ENCODE measurements around the gene GPR171. TPM values are rescaled to one million over a fixed set of nuclear protein-coding genes. Genes with fewer than 3 reads are reported as not detected.

GPR171 gene
- total and polyA plus RNA-seq, 2 donors, result 20.6 to 42.6 TPM

DNA sequence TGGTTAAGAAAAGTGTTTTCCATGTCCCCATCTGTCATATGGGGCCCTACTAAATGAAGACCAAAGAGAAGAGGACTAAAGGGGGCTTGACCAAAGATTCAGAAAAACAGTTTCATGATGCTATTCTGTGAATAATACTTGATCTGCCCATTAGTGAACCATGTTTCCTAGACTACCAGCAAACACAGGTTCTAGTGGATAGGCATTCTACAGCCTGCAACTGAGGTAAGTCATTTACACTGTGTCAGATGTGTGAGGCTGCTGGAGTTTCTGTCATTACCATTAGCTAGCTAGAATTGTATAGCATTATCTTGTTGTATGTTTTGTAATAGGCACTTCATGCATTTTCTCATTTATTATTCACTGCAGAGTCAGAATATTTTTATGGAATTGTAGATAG, 6.6 kb downstream of the GPR171 start:
- H3K4me1 ChIP-seq (ENCODE audit: control insufficient read depth in 2 of 2, insufficient read depth in 2 of 2, low read length in 2 of 2), result peaks cover 7 to 9% of the 10 kb centered on the region in 2 donors

DNA sequence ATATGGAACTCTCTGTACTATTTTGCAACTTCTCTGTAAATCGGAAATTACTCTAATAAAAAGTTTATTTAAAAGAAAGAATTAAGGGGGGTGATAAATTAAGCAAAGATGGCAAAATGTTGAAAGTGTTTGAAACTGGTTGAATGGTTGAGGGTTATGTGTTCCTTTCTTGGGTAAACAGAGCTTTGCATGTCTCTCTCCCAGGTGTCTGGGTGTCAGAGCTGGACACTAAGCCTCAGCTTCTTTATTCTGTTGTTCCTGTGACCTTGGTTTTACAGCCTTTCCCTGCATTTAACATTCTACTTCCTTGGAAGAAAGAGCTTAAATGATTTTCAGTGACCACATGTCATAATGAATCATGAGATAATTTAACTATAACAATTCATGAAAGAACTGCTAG, 7.2 kb downstream of the GPR171 start:
- Histone ChIP-seq H3K4me3 (ENCODE audit: low read length in 2 of 2) (no peak overlapping the region), H3K27me3 (ENCODE audit: control insufficient read depth in 2 of 2, insufficient read depth in 1 of 2, low read length in 1 of 2) (no peaks in the 10 kb centered on the region), H3K36me3 (ENCODE audit: control insufficient read depth in 2 of 2, insufficient read depth in 2 of 2, low read length in 1 of 2) (no peaks in the 10 kb centered on the region), H3K27ac (ENCODE audit: low read depth in 1 of 2, low read length in 1 of 2) (no peak overlapping the region), H3K9me3 (ENCODE audit: control insufficient read depth in 2 of 2, insufficient read depth in 1 of 2, low read length in 1 of 2) (no peaks in the 10 kb centered on the region), H3K4me1 (ENCODE audit: control insufficient read depth in 2 of 2, insufficient read depth in 2 of 2, low read length in 2 of 2) (peaks cover 7 to 9% of the 10 kb centered on the region in 2 donors)
- DNase-seq (ENCODE audit: low read depth in 6 of 9, low spot score in 9 of 9), result no peak
- WGBS, result 95% methylated on average over 1 of the region's 1 CpG

More for the DNA sequence above, 6.6 kb downstream of the GPR171 start:
- Histone ChIP-seq H3K27me3 (ENCODE audit: control insufficient read depth in 2 of 2, insufficient read depth in 1 of 2, low read length in 1 of 2) (no peaks in the 10 kb centered on the region), H3K9me3 (ENCODE audit: control insufficient read depth in 2 of 2, insufficient read depth in 1 of 2, low read length in 1 of 2) (no peaks in the 10 kb centered on the region), H3K4me3 (ENCODE audit: low read length in 2 of 2) (no peak overlapping the region), H3K36me3 (ENCODE audit: control insufficient read depth in 2 of 2, insufficient read depth in 2 of 2, low read length in 1 of 2) (no peaks in the 10 kb centered on the region), H3K27ac (ENCODE audit: low read depth in 1 of 2, low read length in 1 of 2) (no peak overlapping the region)
- DNase-seq (ENCODE audit: low read depth in 6 of 9, low spot score in 9 of 9), result no peak

DNA sequence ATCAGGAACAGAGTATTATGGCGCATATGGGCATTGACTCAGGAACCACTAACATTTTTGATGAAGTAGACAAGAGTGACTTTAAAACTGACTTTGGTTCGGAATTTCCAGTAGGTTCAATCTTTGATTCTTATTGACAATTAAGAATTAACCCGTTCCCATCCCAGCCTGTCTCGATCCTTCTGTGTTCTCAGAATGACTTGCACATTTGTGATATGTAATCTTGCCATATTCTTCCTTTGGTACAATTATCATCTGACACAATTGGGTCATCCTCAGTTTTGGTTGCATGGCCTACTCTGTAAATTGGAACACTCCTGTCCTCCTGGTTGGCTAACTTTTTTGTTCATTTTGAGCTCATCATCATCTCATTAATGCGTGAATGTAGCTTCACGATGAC, 10.5 kb downstream of the GPR171 start:
- Histone ChIP-seq H3K27ac (ENCODE audit: low read depth in 1 of 2, low read length in 1 of 2) (no peak overlapping the region), H3K27me3 (ENCODE audit: control insufficient read depth in 2 of 2, insufficient read depth in 1 of 2, low read length in 1 of 2) (no peaks in the 10 kb centered on the region), H3K4me1 (ENCODE audit: control insufficient read depth in 2 of 2, insufficient read depth in 2 of 2, low read length in 2 of 2) (no peaks in the 10 kb centered on the region), H3K36me3 (ENCODE audit: control insufficient read depth in 2 of 2, insufficient read depth in 2 of 2, low read length in 1 of 2) (no peaks in the 10 kb centered on the region), H3K4me3 (ENCODE audit: low read length in 2 of 2) (no peak overlapping the region), H3K9me3 (ENCODE audit: control insufficient read depth in 2 of 2, insufficient read depth in 1 of 2, low read length in 1 of 2) (no peaks in the 10 kb centered on the region)
- no peak for DNase-seq (ENCODE audit: low read depth in 6 of 9, low spot score in 9 of 9)
- WGBS, result 99% methylated on average over 6 of the region's 6 CpGs

DNA sequence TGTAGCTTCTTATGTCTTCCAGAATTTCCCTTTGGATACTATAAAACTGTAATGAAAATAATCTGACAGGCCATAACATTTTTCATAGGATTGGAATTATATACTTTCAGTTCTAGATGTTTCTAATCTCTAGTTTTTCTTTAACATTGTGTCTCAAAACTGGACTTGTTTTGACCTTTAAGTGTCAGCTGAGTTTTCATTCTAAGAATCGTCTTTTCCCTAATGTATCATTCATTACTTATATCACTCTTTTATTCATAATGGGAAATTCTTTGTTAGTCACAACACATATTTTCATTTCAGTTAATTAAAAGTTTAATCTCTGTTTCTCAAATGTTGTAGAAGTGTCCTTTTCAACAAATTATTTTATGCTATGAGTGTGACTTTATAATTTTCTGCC, 11.9 kb downstream of the GPR171 start:
- Histone ChIP-seq H3K4me3 (ENCODE audit: low read length in 2 of 2) (no peak overlapping the region), H3K36me3 (ENCODE audit: control insufficient read depth in 2 of 2, insufficient read depth in 2 of 2, low read length in 1 of 2) (no peaks in the 10 kb centered on the region), H3K27ac (ENCODE audit: low read depth in 1 of 2, low read length in 1 of 2) (no peak overlapping the region), H3K9me3 (ENCODE audit: control insufficient read depth in 2 of 2, insufficient read depth in 1 of 2, low read length in 1 of 2) (no peaks in the 10 kb centered on the region), H3K4me1 (ENCODE audit: control insufficient read depth in 2 of 2, insufficient read depth in 2 of 2, low read length in 2 of 2) (no peaks in the 10 kb centered on the region), H3K27me3 (ENCODE audit: control insufficient read depth in 2 of 2, insufficient read depth in 1 of 2, low read length in 1 of 2) (no peaks in the 10 kb centered on the region)
- WGBS, result 96% methylated on average over 1 of the region's 1 CpG
- DNase-seq (ENCODE audit: low read depth in 6 of 9, low spot score in 9 of 9), result no peak

DNA sequence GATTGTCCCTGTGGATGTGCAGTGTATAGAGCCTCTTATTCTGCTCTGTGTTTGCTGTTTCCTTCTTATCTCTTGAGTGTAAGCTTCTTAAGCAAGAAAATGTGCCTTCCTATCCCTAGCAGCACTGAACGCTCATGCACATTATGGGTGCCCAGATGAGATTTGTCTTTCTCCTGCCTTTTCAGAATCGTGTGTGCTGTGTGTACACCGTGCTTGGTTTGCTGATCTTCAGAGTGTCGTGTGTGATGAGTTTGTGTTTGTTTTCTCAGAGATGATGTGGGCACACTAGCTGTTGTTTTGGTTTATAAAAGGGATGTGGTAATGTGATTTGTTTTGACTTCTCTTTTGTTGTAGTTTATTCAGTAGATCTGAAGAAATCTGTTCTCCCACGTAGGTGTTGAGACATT, 19.7 kb downstream of the GPR171 start:
- WGBS, result 54% methylated on average over 5 of the region's 5 CpGs
- H3K27ac ChIP-seq (ENCODE audit: low read depth in 1 of 2, low read length in 1 of 2), result peak overlapping the region; percentile 22 to 53

DNA sequence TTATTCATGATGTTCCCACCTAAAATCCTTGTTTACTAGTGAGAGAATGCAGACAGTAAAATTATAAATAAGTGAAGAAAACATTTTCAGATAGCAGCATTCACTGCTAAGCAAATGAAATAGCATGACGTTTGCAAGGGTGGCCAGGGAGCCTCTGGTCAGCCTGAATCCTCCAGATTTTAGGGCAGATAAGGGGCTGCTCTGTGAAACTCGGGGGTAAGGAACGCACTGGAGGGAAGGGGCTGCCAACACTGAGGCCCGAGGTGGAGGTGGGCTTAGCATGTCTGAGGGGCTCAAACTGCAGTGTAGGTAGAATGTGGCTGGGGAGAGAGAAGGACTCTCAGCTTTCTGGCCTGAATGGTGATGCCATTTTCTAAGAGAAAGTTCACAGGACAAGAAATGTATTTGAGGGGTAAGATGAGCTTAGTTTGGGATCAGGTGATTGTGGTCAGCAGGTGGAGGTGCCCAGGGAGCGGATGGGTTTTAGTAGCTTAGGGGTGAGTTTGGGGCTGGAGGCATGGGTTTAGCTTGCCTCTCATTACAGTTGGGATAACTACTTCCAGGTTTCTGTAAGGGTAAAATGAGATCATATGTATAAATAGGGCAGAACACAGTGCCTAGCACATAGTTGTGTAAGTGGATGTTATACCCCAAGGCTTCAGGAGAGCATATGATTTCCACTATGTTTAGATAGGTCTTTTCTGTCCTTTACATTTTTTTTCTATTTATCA, 20.5 kb downstream of the GPR171 start:
- 96% methylated on average over 5 of the region's 5 CpGs for WGBS
- Histone ChIP-seq H3K9me3 (ENCODE audit: control insufficient read depth in 2 of 2, insufficient read depth in 1 of 2, low read length in 1 of 2) (no peaks in the 10 kb centered on the region), H3K27me3 (ENCODE audit: control insufficient read depth in 2 of 2, insufficient read depth in 1 of 2, low read length in 1 of 2) (no peaks in the 10 kb centered on the region), H3K36me3 (ENCODE audit: control insufficient read depth in 2 of 2, insufficient read depth in 2 of 2, low read length in 1 of 2) (no peaks in the 10 kb centered on the region), H3K4me1 (ENCODE audit: control insufficient read depth in 2 of 2, insufficient read depth in 2 of 2, low read length in 2 of 2) (peaks cover 0 to 8% of the 10 kb centered on the region in 2 donors), H3K27ac (ENCODE audit: low read depth in 1 of 2, low read length in 1 of 2) (peak overlapping the region in 1 of 2 donors; percentile 64), H3K4me3 (ENCODE audit: low read length in 2 of 2) (no peak overlapping the region)
- no peak for DNase-seq (ENCODE audit: low read depth in 6 of 9, low spot score in 9 of 9)

More for the DNA sequence above, 19.7 kb downstream of the GPR171 start:
- H3K4me3 ChIP-seq (ENCODE audit: low read length in 2 of 2), result no peak overlapping the region
- H3K9me3 ChIP-seq (ENCODE audit: control insufficient read depth in 2 of 2, insufficient read depth in 1 of 2, low read length in 1 of 2), result no peaks in the 10 kb centered on the region
- H3K27me3 ChIP-seq (ENCODE audit: control insufficient read depth in 2 of 2, insufficient read depth in 1 of 2, low read length in 1 of 2), result no peaks in the 10 kb centered on the region
- H3K36me3 ChIP-seq (ENCODE audit: control insufficient read depth in 2 of 2, insufficient read depth in 2 of 2, low read length in 1 of 2), result no peaks in the 10 kb centered on the region
- peaks cover 0 to 8% of the 10 kb centered on the region in 2 donors for H3K4me1 ChIP-seq (ENCODE audit: control insufficient read depth in 2 of 2, insufficient read depth in 2 of 2, low read length in 2 of 2)
- peak in 2 of 9 donors; percentile 35 to 69 for DNase-seq (ENCODE audit: low read depth in 6 of 9, low spot score in 9 of 9)

DNA sequence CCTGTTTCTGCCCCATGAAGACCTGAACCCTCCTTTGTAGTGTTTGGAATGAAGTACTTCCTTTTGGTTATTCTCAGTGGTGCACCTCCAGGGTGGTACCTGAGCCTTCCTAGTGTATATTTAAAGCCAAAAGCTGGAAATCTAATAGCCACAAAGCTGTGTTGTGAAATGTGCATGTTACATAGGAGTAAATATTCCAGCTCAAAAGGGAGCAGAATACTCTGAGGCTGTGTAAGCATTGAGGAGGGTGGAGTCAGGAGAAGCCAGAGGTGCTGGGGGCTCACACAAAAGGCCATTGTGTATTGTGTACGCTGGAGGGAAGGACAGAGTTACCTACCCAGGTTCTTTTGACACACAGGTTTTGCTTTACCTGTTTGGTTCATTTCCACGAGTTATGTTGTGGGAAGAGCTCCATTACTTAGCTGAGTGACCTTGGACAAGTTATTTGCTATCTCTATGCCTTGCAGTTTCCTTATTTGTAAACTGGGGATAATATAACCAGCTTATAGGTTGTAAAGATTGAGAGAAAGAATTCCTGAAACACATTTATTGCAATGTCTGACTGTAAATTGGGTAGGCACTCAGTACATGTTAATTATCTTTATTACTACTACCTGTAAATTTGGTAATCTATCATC, 24.7 kb downstream of the GPR171 start:
- Histone ChIP-seq H3K4me3 (ENCODE audit: low read length in 2 of 2) (no peak overlapping the region), H3K27me3 (ENCODE audit: control insufficient read depth in 2 of 2, insufficient read depth in 1 of 2, low read length in 1 of 2) (no peaks in the 10 kb centered on the region), H3K27ac (ENCODE audit: low read depth in 1 of 2, low read length in 1 of 2) (no peak overlapping the region), H3K4me1 (ENCODE audit: control insufficient read depth in 2 of 2, insufficient read depth in 2 of 2, low read length in 2 of 2) (peaks cover 0 to 8% of the 10 kb centered on the region in 2 donors), H3K36me3 (ENCODE audit: control insufficient read depth in 2 of 2, insufficient read depth in 2 of 2, low read length in 1 of 2) (no peaks in the 10 kb centered on the region), H3K9me3 (ENCODE audit: control insufficient read depth in 2 of 2, insufficient read depth in 1 of 2, low read length in 1 of 2) (no peaks in the 10 kb centered on the region)
- no peak for DNase-seq (ENCODE audit: low read depth in 6 of 9, low spot score in 9 of 9)
- WGBS, result 95% methylated on average over 2 of the region's 2 CpGs

DNA sequence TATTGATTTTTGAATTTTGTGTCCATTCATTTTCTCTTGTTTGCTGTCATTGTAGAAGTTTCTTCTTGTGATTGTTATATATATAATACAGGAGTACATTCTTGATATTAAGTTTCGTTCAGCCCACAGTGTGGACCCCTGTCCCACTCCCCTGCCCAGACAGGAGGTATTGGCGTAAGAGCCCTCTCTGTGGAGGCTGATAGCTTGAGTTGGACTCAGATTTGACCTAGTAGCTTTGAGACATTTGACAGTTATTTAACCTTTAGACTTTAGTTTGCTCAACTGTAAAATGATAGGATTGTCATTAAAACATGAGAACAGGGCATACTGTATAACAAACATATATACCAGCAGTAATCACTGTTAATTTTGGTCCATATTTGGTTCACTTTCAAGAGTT, 27.1 kb downstream of the GPR171 start:
- Histone ChIP-seq H3K27ac (ENCODE audit: low read depth in 1 of 2, low read length in 1 of 2) (no peak overlapping the region), H3K27me3 (ENCODE audit: control insufficient read depth in 2 of 2, insufficient read depth in 1 of 2, low read length in 1 of 2) (no peaks in the 10 kb centered on the region), H3K4me1 (ENCODE audit: control insufficient read depth in 2 of 2, insufficient read depth in 2 of 2, low read length in 2 of 2) (peaks cover 10 to 14% of the 10 kb centered on the region in 2 donors), H3K36me3 (ENCODE audit: control insufficient read depth in 2 of 2, insufficient read depth in 2 of 2, low read length in 1 of 2) (no peaks in the 10 kb centered on the region), H3K4me3 (ENCODE audit: low read length in 2 of 2) (no peak overlapping the region), H3K9me3 (ENCODE audit: control insufficient read depth in 2 of 2, insufficient read depth in 1 of 2, low read length in 1 of 2) (no peaks in the 10 kb centered on the region)
- no peak for DNase-seq (ENCODE audit: low read depth in 6 of 9, low spot score in 9 of 9)
- 97% methylated on average over 2 of the region's 2 CpGs for WGBS

DNA sequence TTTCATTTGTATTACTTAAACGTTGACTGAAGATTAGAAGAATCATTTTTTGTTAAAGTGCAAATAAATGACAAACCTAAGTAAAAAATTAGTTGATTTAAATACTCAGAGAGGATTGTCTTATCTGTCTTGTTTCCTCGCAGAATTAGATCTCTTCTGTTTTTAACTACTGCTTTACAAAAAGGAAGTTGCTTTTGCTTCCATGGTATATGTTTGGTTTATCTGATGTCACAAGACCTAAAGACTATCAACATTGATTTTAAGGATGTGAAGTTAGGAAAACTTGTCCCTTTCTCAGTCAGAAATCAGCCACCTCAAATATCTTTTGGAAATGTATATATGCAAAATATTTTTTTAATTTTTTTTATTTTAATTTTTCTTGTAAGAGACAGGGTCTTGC, 28.7 kb downstream of the GPR171 start:
- Histone ChIP-seq H3K27ac (ENCODE audit: low read depth in 1 of 2, low read length in 1 of 2) (no peak overlapping the region), H3K27me3 (ENCODE audit: control insufficient read depth in 2 of 2, insufficient read depth in 1 of 2, low read length in 1 of 2) (no peaks in the 10 kb centered on the region), H3K9me3 (ENCODE audit: control insufficient read depth in 2 of 2, insufficient read depth in 1 of 2, low read length in 1 of 2) (no peaks in the 10 kb centered on the region), H3K4me3 (ENCODE audit: low read length in 2 of 2) (no peak overlapping the region), H3K36me3 (ENCODE audit: control insufficient read depth in 2 of 2, insufficient read depth in 2 of 2, low read length in 1 of 2) (no peaks in the 10 kb centered on the region), H3K4me1 (ENCODE audit: control insufficient read depth in 2 of 2, insufficient read depth in 2 of 2, low read length in 2 of 2) (peaks cover 19 to 27% of the 10 kb centered on the region in 2 donors)
- DNase-seq (ENCODE audit: low read depth in 6 of 9, low spot score in 9 of 9), result no peak
- 74% methylated on average over 2 of the region's 2 CpGs for WGBS
